Mucosa of descending colon (tissue), 3 donors: ENCODE measurements around the gene MCU. TPM values are rescaled to one million over a fixed set of nuclear protein-coding genes. Genes with fewer than 3 reads are reported as not detected.

Experiments
- ATAC-seq: fragments of 200-7000 bp; cut with Tn5 transposase; one replicate; pipeline ENCODE4 v1.9.1; 2020; ENCODE audit warnings: mild to moderate bottlenecking, moderate library complexity
- DNase-seq, 3 donors: peaks; one replicate each; pipeline ENCODE4 v3.0.0-alpha.2; 2020
- H3K36me3 ChIP-seq: fragments of 200-600 bp; one replicate; pipeline ENCODE4 v1.8.0; 2021; ENCODE audit warnings: low read depth, mild to moderate bottlenecking
- H3K4me1 ChIP-seq: fragments of 200-600 bp; one replicate; pipeline ENCODE4 v1.8.0; 2021; ENCODE audit warnings: low read depth, mild to moderate bottlenecking
- H3K4me3 ChIP-seq: fragments of 200-600 bp; one replicate; pipeline ENCODE4 v1.8.0; 2021; ENCODE audit warnings: mild to moderate bottlenecking
- H3K9me3 ChIP-seq: fragments of 200-600 bp; one replicate; pipeline ENCODE4 v1.8.0; 2021; ENCODE audit warnings: mild to moderate bottlenecking
- intact Hi-C, 2 donors: fragments of 100-400 bp; cut with DNase I in 1 of 2; cut with micrococcal nuclease in 1 of 2; formaldehyde crosslinking; loops; one replicate each; pipeline versions ENCODE4 v1.11.0 to v1.11.1; 2022; cut with DNase I, micrococcal nuclease
- total RNA-seq, 3 donors: library from RNA; stranded (reverse); fragmentation: NEBNext Ultra II Directional in 2 of 3; extraction: Animal tissue kit (Norgen Biotek cat#: 25700) in 2 of 3; gene quantifications; one replicate each; pipeline versions ENCODE4 v1.2.1 to v1.2.4, GENCODE V29; 2021 to 2023
- TF ChIP-seq, protein P1 (sequence below): fragments of 200-600 bp; IDR thresholded peaks from one replicate; pipeline ENCODE4 v1.8.0; 2022; ENCODE audit warnings: antibody characterized with exemption, mild to moderate bottlenecking
- donor health status: DM: no; HTN: no; CAD: no; lungs with moderate emphysema.
- donor health status: DM: no; HTN: no; CAD: no.
- donor health status: DM: no; HTN: yes; CAD: no.

Gene MCU
- total RNA-seq, 3 donors from 2014 or later: 44.8 to 98.6 (median 89.0) TPM

DNA sequence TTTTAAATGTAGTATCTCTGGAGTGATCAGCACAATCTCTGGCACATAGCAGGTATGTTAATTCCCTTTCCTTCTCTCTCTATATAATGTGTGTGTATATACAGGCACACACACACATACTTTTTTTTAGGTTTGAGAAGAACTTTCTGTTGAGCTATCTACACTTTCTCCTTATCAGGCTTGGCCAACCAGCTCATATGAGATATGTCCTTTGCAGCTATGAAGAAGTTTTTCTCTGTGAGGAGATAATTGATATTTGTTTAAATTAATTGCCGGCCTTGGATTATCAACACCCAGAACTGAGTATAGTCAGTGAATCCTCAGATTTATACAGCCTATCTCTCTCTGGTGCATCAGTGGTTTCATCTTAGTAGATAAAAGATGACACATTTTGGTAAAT, 2.3 kb upstream of the MCU start:
- no peak for ATAC-seq
- H3K4me1 ChIP-seq: peaks cover 30% of the 10 kb centered on the region
- no peaks in the 10 kb centered on the region for H3K36me3 ChIP-seq
- H3K9me3 ChIP-seq: no peaks in the 10 kb centered on the region
- DNase-seq: no peak
- TF ChIP-seq, protein P1, sequence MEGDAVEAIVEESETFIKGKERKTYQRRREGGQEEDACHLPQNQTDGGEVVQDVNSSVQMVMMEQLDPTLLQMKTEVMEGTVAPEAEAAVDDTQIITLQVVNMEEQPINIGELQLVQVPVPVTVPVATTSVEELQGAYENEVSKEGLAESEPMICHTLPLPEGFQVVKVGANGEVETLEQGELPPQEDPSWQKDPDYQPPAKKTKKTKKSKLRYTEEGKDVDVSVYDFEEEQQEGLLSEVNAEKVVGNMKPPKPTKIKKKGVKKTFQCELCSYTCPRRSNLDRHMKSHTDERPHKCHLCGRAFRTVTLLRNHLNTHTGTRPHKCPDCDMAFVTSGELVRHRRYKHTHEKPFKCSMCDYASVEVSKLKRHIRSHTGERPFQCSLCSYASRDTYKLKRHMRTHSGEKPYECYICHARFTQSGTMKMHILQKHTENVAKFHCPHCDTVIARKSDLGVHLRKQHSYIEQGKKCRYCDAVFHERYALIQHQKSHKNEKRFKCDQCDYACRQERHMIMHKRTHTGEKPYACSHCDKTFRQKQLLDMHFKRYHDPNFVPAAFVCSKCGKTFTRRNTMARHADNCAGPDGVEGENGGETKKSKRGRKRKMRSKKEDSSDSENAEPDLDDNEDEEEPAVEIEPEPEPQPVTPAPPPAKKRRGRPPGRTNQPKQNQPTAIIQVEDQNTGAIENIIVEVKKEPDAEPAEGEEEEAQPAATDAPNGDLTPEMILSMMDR: no peak
- H3K4me3 ChIP-seq: no peak overlapping the region
- intact Hi-C loops: loop anchor here (10.0 kb wide), 1 partner anchor 145 kb away; no protein-coding TSS in a partner anchor

GRCh38 chr10:72690071-72690755, 1.7 kb upstream of the MCU start:
- DNase-seq (no peak), ATAC-seq (no peak)
- H3K4me3 ChIP-seq: no peak overlapping the region
- TF ChIP-seq, protein P1: no peak
- peaks cover 35% of the 10 kb centered on the region for H3K4me1 ChIP-seq
- no peaks in the 10 kb centered on the region for H3K36me3 ChIP-seq
- intact Hi-C loops: loop anchor here (10.0 kb wide), 1 partner anchor 145 kb away; no protein-coding TSS in a partner anchor
- H3K9me3 ChIP-seq: no peaks in the 10 kb centered on the region

DNA sequence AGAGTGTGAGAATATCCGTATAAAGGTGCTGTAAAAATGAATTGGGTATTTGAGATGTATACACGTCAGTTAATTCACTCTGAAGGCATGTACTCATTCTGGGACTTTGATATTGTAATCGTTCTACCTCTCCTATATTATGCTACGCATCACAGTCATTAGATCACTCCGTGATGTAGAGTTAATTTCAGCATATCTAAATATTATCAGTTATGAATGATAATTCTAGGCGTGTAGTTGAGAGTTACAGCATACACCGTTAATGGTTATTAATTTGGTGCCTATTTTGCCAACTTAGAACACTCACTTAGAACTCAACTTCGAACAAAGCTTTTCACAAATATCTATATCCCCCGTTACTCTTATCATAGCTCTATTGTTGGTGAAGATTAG, 477 bp upstream of the MCU start:
- H3K36me3 ChIP-seq: no peaks in the 10 kb centered on the region
- ATAC-seq (peak; percentile 27), DNase-seq (no peak)
- intact Hi-C loops: loop anchor here (10.0 kb wide), 1 partner anchor 143 kb away; no protein-coding TSS in a partner anchor
- H3K4me1 ChIP-seq: peaks cover 30% of the 10 kb centered on the region
- no peak overlapping the region for H3K4me3 ChIP-seq
- no peaks in the 10 kb centered on the region for H3K9me3 ChIP-seq
- TF ChIP-seq, protein P1: no peak

DNA sequence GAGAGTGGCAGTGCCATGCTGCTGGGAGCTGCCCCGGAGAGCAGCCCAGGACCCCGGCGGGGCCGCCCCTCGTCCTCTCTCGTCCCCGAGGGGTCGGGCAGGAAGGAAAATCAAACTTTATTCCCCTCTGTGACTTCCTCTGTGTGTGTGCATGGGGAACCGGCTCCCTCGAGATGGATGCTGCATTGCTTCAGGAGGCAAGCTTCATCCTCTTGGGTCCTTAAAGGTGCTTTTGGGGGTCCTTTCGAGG, 726 bp downstream of the MCU start:
- TF ChIP-seq, protein P1: no peak
- peaks cover 25% of the 10 kb centered on the region for H3K4me1 ChIP-seq
- H3K4me3 ChIP-seq: peak overlapping the region; percentile 74
- H3K36me3 ChIP-seq: no peaks in the 10 kb centered on the region
- no peak for DNase-seq
- no peak for ATAC-seq
- no peaks in the 10 kb centered on the region for H3K9me3 ChIP-seq
- intact Hi-C loops: loop anchor here (10.0 kb wide), 1 partner anchor 142 kb away; no protein-coding TSS in a partner anchor

DNA sequence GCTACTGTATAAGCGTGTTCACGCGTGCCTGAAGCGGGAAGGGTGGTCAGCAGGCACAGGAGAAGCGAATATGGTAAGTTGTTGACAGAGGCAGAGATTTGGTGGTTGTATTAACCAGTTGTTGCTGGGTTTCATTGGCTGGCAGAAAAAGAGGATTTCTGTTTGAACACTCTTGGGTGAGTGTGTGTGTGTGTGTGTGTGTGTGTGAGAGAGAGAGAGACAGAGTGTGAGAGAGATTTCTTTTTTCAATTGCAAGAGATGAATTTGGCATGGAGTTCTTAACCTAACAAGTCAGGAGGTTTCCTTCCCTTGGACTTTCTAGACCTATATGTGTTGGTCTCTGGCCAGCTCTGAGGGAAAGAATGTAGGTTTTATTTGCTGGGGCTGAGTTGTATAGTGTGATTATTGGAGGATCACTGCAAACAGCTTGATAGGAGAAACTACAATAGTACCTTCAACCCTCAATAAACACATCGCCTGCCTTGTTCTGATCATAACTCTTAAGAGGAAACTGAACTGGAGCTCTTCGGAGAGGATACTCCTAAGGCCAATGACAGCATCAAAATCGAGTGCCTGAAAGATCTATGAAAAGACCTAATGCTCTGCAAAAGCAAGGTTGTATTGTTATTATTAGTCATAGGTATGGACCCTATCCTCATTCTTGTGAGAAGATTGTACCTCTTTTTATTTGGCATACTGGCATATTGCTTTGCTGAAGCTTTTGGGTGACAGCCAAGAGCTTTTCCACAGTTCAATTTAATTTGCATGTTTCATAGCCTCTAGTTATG, 1.2 kb downstream of the MCU start:
- peaks cover 20% of the 10 kb centered on the region for H3K4me1 ChIP-seq
- H3K9me3 ChIP-seq: no peaks in the 10 kb centered on the region
- H3K4me3 ChIP-seq: peak overlapping the region; percentile 74
- peak in 1 of 3 donors; percentile 66 for DNase-seq
- intact Hi-C loops: loop anchor here (10.0 kb wide), 1 partner anchor 142 kb away; no protein-coding TSS in a partner anchor
- no peaks in the 10 kb centered on the region for H3K36me3 ChIP-seq
- ATAC-seq: peak; percentile 37
- TF ChIP-seq, protein P1: no peak
